GM13976 (cell line): ENCODE measurements around the gene AGXT2.

Source experiments
- DNase-seq: peaks from one replicate; pipeline ENCODE4 v3.0.0; 2012; ENCODE audit warnings: low spot score
- CTCF ChIP-seq: IDR thresholded peaks from 2 replicates; pipeline ENCODE4 v1.5.1; 2012; ENCODE audit warnings: borderline replicate concordance, mild to moderate bottlenecking; ENCODE audit not compliant: insufficient read depth; ENCODE audit errors: extremely low read depth, missing control alignments, control extremely low read depth
- in situ Hi-C: fragments of 300-500 bp; cut with MboI; formaldehyde crosslinking; loops from one replicate; pipeline ENCODE4 v1.12.0; 2022; ENCODE audit warnings: low sequenced_read_pairs, mixed read lengths, inconsistent platforms; ENCODE audit not compliant: unreplicated experiment

Gene AGXT2

GRCh38 chr5:35002459-35002858, 45.3 kb downstream of the AGXT2 start:
- in situ Hi-C loops: loop anchor here (25.0 kb wide), 1 partner anchor 515 kb away; no protein-coding TSS in a partner anchor
- TF ChIP-seq CTCF: no peak
- no peak for DNase-seq

GRCh38 chr5:35001842-35002241, 45.9 kb downstream of the AGXT2 start:
- in situ Hi-C loops: loop anchor here (25.0 kb wide), 1 partner anchor 515 kb away; no protein-coding TSS in a partner anchor

GRCh38 chr5:34998058-34998789, 49.5 kb downstream of the AGXT2 start:
- in situ Hi-C loops: no loop called here
- DNase-seq: no peak

More at GRCh38 chr5:35001842-35002241, 45.9 kb downstream of the AGXT2 start:
- no peak for TF ChIP-seq CTCF
- DNase-seq: no peak

GRCh38 chr5:34996261-34996660, 51.5 kb downstream of the AGXT2 start:
- in situ Hi-C loops: no loop called here
- TF ChIP-seq CTCF: no peak
- DNase-seq: no peak

More at GRCh38 chr5:34998058-34998789, 49.5 kb downstream of the AGXT2 start:
- TF ChIP-seq CTCF: no peak

- TF ChIP-seq CTCF: no peak
- in situ Hi-C loops: no loop called here
- no peak for DNase-seq
Observed at GRCh38 chr5:34993951-34994350, 53.8 kb downstream of the AGXT2 start.

GRCh38 chr5:34991486-34992238, 56.1 kb downstream of the AGXT2 start:
- no peak for TF ChIP-seq CTCF
- DNase-seq: no peak
- in situ Hi-C loops: no loop called here
